22Rv1 (cell line): ENCODE results near the gene SRGAP1.

ENCODE experiments used
- H3K27ac ChIP-seq: fragments of 450-650 bp; 2 replicates; pipeline ENCODE4 v1.5.1; 2017
- ZFX ChIP-seq: fragments of 450-650 bp; IDR thresholded peaks from 2 replicates; pipeline ENCODE4 v1.6.1; 2017; ENCODE audit warnings: antibody characterized with exemption, borderline replicate concordance
- TF ChIP-seq, protein P1 (sequence below): fragments of 450-650 bp; IDR thresholded peaks from 2 replicates; pipeline ENCODE4 v1.5.1; 2017; ENCODE audit warnings: mild to moderate bottlenecking

The SRGAP1 gene

DNA sequence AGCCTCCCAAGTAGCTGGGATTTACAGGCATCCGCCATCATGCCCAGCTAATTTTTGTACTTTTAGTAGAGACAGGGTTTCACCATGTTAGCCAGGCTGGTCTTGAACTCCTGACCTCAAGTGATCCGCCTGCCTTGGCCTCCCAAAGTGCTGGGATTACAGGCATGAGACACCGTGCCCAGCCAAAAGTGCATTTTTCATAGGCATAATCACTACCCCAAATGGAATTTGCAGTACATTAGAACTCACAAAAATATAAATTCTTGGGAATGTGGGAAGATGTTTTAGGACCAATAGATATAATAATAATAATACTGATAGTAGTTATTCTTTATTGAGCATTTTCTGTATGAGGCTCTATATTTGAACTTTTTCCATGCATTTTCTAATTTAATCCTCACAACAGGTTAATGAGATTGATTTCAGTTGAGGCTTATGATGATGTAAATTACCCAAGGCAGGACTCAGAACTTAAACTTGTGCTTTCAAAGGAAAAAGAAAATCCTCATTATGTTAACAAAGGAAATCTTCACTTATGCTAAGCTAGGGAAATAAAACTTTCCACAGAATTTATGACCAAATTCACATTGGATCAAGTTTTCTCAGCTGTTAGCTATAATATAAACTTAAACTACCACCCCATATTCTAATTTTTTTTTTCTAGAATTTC, 121.6 kb downstream of the SRGAP1 start:
- H3K27ac ChIP-seq, result no peak overlapping the region
- no peak for TF ChIP-seq ZFX
- TF ChIP-seq, protein P1, sequence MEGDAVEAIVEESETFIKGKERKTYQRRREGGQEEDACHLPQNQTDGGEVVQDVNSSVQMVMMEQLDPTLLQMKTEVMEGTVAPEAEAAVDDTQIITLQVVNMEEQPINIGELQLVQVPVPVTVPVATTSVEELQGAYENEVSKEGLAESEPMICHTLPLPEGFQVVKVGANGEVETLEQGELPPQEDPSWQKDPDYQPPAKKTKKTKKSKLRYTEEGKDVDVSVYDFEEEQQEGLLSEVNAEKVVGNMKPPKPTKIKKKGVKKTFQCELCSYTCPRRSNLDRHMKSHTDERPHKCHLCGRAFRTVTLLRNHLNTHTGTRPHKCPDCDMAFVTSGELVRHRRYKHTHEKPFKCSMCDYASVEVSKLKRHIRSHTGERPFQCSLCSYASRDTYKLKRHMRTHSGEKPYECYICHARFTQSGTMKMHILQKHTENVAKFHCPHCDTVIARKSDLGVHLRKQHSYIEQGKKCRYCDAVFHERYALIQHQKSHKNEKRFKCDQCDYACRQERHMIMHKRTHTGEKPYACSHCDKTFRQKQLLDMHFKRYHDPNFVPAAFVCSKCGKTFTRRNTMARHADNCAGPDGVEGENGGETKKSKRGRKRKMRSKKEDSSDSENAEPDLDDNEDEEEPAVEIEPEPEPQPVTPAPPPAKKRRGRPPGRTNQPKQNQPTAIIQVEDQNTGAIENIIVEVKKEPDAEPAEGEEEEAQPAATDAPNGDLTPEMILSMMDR, result no peak

DNA sequence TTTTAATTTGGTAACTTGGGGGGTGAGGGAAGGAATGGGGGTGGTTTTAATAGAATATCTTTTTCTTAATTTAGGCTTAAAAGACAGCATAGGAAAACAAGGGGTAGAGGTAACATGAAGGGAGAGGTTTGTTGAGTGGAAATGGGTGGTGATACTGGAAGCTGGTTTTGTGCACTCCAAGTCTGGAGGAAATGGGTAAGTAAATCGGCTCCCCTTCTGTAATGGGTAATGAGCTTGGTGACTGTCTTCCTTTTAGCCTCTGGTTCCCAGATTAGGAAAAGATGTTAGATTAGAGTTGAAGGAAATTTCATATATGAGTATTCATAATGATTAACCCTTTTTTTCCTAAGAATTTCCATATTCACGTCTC, 122.1 kb downstream of the SRGAP1 start:
- H3K27ac ChIP-seq, result no peak overlapping the region
- TF ChIP-seq ZFX, result no peak
- TF ChIP-seq, protein P1, result no peak

- no peak overlapping the region for H3K27ac ChIP-seq
- TF ChIP-seq, protein P1, result no peak
- TF ChIP-seq ZFX, result no peak
Observed at GRCh38 chr12:63967358-63968145, 123.1 kb downstream of the SRGAP1 start.

DNA sequence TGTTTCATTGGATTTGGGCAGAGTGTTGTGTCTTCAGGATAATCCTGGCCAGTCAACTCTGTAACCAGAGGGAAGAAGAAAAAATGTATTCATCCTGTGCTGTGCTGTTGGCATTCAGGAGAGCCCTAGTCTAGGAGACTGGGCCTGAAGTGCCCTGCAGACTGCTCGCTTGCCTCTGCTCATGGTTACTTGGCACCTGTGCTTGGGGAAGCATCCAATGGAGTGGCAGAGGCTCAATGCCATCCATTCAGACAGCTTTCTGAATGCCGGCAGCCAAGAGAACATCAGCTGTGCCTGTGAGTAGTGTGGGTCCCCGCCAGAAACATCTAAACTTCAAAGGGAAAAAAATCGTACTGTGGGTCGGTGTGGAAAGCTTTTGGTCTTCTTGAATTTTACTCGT, 124.2 kb downstream of the SRGAP1 start:
- TF ChIP-seq, protein P1, result no peak
- TF ChIP-seq ZFX, result no peak
- H3K27ac ChIP-seq, result no peak overlapping the region

DNA sequence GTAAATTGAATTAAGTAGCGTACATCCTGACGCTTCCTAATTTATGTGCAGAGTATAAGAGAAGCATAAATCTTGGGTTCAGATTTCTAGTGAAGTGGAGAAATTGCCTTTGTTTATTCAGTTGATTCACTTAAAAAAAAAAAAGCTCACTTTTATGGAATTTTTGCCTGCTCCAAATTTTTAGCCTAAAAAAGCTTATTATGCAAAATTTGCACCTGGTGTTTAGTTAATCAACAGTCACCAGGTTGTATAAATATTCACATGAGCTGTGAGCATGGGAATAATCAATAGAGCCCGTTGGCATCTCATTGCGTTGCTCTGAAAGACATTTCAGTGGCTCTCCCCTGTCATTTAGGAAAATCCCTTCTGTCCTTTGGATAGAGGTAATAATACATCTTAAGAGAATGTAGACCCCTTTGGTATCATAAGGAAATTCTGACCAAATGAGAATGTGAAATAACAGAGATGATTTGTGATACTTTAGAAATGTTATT, 132.4 kb downstream of the SRGAP1 start:
- H3K27ac ChIP-seq, result no peak overlapping the region
- TF ChIP-seq ZFX, result no peak
- TF ChIP-seq, protein P1, result no peak

DNA sequence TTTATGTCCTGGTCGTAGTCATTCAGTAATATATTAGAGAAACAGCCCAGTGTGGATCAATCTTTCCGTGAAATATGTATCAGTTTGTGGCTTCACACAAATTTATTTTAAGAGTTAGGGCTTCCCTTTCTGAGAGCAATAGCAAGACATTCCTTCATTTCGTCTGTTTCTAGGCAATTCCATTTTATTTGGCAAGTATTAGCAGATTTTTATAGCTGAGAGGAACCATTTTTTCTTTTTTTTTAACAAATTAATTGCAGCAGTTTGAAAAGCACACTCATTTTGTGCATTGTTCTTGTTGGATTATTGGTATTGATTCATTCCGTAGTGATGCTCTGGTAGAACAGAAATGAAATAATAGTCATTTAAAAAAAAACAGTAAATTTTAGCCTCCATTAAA, 132.9 kb downstream of the SRGAP1 start:
- TF ChIP-seq, protein P1, result no peak
- TF ChIP-seq ZFX, result no peak
- H3K27ac ChIP-seq, result no peak overlapping the region

GRCh38 chr12:63978519-63978918, 134.0 kb downstream of the SRGAP1 start:
- TF ChIP-seq ZFX, result no peak
- TF ChIP-seq, protein P1, result no peak
- H3K27ac ChIP-seq, result no peak overlapping the region
